GM15510 (cell line): ENCODE results near the gene INAFM2.
A peak's percentile ranks its signal among the peaks of the same experiment; 100 is the strongest.

ENCODE experiments used
- POLR2A ChIP-seq: IDR thresholded peaks from 3 replicates; pipeline ENCODE4 v1.6.1; 2011; ENCODE audit warnings: borderline replicate concordance; ENCODE audit not compliant: insufficient read length; ENCODE audit errors: extremely low read depth

The INAFM2 gene

DNA sequence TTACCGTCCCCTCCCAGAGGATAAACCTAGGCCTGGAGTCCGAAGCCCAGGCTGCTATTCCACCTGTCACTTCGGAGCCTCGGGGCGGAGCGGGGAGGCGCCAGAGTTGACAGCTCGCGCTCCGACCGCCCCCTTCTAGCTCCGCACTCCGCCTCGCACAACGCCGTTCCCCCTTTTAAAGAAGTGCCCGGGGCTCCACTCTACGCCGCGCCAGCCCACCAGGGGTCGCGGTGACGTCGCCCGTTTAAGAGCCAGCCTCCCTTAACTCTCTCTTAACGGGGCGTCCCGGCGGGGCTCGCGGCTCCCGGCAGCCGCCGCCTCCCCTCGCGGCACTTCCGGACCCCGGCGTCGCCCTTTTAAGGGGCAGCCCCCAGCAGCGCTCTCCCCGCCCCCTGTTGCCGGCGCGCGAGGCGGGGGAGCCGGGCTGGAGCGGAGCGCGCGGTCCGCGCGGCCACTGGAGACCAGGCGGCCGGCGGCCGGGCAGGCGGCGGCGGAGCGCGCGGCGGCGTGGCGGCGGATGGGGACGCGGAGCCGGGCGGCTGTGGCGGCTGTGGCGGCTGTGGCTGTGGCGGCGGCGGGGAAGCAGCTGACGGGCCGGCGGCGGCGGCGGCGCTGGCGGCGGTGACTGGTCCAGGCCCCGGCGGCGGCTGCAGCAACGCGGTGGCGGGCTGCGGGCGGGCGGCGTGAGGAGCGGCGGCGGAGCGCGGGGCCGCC is at the start of gene INAFM2:
TSS of gene INAFM2 (plus strand) at position 454 of the 714 bp plus-strand sequence. CDS start 364 bp downstream, outside the sequence.
- TF ChIP-seq POLR2A = peak; percentile 42

DNA sequence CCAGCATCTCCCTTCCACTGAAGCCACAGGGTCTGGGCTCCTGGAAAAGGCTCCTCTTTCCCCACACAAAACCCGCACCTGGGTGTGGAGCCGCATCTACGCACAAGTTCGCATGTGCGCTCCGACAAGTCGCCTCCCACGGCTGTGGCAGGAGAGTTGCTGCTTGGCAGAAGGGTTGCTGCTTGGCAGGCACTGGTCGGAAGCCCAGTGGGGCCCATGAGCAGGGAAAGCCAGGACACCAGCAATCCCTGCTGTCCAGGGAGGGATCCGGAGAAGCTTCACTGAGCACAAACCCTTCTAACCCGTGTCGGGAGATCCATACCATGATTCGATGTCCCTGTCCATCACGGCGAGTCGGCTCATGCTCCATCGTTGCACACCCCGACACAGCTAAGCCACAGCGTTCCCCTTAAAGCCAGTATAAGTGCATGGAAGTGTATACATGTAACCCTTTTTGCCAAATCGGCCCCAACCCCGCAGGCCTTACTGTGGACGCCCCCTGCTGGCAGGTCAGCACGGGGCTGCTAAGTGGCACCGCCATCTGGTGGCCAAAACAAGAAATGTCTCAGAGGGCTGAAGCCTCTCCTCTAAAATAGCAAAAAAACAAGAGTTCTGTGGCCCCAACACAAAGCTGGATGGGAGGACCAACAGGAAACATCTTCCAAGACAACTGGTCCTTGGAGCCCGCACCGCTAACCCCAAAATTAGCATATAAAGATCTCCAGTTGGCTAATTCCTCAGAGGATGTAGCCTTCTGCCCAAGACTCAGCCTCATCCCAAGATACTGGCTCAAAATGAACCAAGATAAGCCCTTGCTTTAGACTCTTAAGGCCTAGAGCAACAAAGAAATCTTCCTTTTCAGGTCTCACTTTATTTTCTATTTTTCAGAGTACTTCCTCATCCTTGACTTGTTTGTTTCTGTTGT is 48.9 kb upstream of the INAFM2 start:
- no peak for TF ChIP-seq POLR2A

DNA sequence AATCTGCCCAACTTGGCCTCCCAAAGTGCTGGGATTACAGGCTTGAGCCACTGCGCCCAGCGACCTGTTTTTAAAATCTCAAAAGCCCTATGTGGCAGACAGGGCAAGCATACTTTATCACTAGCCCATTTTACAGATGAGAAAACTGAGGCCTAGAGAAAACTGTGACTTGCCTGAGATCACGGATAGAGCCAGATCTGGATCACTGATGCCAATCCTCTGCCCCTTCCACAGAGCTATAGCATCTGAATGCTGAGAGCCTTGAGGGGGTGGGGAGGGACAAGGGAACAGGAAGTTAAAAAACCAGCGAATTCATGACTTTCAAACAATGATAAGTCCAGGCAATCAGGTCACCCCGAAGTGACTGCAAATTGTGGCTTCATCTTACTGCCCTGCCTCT is 48.0 kb upstream of the INAFM2 start:
- no peak for TF ChIP-seq POLR2A

DNA sequence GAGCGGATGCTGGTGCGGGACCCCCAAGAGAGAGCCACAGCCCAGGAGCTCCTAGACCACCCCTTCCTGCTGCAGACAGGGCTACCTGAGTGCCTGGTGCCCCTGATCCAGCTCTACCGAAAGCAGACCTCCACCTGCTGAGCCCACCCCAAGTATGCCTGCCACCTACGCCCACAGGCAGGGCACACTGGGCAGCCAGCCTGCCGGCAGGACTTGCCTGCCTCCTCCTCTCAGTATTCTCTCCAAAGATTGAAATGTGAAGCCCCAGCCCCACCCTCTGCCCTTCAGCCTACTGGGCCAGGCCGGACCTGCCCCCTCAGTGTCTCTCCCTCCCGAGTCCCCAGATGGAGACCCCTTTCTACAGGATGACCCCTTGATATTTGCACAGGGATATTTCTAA is 47.5 kb upstream of the INAFM2 start:
- no peak for TF ChIP-seq POLR2A

DNA sequence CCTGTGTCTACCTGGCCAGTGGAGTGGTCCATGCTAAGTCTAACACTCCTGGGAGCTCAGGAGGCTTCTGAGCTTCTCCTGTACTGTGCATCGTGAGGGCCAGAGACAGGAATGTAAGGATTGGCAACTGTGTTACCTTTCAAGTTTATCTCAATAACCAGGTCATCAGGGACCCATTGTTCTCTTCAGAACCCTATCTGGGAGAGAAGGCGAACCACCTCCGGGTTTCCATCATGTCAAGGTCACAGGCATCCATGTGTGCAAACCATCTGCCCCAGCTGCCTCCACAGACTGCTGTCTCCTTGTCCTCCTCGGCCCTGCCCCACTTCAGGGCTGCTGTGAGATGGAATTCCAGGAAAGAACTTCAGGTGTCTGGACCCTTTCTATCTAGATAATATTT is 46.6 kb upstream of the INAFM2 start:
- TF ChIP-seq POLR2A = no peak

DNA sequence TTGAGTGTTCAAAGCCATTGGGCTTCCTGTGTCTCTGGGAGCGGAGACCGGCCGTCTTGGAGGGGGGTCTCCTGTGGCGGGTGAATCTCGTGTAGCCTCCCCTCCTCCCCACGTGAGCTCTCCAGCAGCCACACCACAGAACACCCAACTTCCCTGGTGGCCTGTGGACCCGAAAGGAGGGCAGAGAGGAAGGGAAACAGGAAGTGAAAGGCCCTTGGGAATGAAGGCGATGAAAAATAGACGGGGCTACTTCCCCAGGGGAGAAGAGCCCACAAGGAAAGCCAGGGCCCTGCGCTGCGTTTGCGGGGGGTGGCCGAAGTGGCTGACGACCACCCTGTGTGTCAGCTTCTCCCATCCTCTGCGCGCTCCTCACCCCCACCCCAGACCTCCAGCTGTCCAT is 46.0 kb upstream of the INAFM2 start:
- no peak for TF ChIP-seq POLR2A

DNA sequence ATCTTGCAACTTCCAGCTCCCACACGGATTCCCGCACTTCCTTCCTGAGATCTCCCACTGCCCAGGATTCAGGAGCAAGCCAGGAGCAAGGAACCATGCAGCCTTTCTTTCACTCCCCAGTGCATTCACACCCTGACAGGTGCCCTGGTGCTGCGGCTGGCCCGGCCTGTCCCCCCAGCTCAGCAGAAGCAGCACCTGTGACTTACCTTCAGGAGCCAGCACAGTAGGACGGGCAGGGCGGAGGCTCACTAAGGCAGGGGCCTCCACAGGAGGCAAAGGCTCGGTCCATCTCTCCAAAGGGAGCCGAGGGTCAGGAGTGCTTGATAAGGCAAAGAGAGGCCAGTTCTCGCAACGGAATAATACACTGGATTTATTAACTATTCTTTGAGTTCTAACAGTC is 45.5 kb upstream of the INAFM2 start:
- TF ChIP-seq POLR2A = no peak

DNA sequence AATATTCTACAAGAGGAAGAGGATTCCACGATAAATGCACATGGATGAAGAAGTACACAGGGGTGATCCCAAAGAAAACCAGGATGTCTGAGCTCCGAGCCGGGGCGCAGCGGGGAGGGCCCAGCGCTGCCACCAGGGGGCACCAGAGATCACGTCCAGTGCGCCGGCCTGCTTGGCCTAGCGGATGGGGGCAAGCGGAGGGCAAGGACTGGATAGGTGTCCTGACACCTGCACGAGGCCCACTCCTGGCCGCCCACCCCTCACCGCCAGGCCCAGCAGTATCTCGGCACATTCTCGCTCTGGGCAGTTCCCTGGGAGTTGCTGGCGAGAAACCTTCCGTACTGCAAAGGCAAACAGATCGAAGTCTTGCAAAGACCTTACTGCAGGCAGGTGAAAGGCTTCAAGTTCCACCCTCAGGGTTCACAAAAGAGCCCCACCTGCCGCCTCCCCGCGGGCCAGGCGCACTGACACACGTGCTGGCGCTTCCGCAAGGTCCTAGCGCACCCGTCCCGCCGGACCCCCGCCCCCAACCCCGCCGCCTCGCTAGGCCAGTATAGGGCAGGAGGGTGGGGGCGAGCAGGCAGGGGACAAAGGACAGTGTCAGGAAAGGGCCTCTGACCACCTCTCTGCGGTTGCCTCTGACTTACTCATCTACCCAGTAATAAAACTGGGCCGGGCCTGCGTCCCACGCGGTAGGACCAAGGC is 43.9 kb upstream of the INAFM2 start:
- TF ChIP-seq POLR2A = no peak

DNA sequence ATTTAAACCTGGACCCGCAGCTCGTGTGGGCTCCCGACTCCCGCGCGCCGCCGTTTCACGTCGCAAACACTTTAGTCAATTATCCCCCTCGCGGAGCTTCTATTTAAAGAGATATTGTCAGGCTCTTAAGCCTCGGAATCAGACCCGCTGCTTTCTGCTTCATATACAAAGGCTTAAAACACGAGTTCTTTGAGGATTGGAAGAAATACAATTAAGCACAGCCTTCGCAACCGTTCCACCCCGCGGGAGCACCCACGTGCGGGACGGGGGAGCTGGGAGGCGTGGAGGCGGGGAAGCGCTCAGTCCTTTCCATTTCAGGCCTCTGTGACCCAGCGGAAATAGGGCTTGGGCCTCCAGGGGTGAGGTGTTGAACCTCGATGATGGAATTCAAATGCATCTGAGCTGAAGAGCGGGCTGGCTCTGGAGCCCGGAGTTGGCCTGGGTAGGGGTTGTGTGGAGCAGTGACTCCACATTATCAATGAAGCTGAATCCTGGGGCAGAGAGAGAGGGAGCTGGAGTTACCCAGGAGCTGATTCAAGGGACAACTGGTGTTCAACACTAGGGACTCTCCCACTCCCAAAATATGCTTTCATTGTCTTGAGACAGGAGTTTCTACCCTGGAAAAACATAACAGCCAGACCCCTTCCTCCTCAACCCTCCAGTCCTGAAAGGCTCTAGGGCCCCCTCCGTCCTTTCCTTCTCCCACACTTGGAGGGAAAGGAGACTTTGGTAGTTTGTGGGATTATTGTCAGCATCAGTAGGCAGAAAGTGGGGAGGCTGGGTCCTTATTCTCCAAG is 43.0 kb upstream of the INAFM2 start:
- no peak for TF ChIP-seq POLR2A

DNA sequence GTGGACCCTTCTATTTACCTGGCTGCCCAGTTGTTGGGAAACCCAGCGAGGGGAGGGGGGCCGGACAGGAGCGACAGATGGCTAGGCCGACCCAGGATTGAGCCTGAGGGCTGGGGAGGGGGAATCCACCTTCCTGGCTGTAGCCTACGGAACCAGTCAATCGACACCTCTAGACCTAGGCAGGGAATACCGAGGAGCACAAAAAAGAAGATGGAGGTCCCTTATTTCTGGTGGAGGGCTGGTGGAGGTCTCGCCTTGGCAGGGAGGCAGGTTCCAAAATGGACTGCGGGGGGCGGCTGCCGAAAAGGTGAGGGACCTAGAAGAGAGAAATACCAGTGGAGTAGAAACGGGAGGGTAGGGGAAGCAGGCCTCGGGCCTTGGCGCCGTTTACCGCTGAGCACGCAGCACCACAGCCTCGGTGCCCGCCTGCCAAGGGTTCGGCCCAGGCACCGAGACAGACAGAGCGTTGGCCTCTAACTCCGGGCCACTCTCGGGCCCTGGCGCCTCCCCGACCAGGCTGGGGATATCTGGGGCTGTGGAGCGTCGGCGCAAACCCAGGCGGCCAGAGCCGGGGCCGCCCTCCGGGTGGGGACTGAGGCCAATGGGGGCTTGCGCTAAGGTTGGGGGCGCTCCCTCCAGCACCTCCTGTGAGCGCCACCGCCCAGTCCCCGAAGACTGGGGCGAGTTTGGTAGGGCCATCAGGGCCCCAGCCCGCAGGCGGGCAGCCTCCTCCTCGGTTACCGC is 42.3 kb upstream of the INAFM2 start:
- TF ChIP-seq POLR2A = no peak

DNA sequence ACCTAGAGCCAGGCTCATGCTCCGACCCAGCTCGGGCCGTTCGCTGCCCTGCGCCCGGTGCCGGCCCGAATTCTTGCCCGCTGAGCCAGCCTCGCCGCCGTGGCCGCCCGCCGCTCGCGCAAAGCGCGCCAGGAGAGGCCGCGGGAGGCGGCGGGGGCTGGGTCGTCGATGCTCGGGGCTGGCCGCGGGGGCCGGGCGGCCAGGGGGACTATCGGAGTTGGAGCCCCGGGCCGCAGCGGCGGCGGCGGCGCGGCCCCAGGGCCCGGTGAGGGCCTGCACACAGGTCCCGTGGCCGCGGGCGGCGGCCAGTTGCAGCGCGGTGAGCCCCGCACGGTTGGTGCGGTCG is 41.7 kb upstream of the INAFM2 start:
- no peak for TF ChIP-seq POLR2A

DNA sequence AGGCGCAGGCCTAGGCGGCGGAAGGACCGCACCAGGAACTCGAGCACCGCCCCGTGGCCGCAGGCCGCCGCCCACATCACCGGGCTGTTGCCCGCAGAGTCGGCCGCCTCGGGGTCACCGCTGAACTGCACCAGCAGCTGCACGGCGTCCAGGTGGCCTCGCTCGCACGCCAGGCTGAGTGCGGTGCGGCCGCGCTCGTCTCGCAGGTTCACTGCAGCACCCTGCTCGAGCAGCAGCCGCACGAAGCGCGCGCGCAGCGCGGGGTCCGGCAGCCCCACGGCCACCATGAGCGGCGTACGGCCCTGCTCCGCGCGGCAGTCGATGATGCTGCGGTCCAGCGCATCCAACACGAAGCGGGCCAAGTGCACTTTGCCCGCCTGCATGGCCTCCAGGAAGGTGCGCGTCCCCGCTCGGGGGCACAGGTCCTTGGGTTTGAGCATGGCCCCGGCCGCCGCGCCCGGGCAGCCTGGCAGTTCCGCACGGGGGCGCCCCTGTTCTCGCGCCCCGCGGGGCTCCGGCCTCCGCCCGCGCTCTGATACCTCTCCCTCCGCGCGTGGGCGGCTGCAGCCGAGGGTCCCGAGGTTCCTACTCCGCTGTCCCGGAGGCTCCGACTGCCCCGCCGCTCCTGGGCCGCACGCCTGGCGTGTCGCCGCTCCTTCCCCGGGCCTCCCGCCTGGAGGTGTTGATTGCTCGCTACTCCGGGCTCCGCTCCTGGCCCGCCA is 41.2 kb upstream of the INAFM2 start:
- no peak for TF ChIP-seq POLR2A

DNA sequence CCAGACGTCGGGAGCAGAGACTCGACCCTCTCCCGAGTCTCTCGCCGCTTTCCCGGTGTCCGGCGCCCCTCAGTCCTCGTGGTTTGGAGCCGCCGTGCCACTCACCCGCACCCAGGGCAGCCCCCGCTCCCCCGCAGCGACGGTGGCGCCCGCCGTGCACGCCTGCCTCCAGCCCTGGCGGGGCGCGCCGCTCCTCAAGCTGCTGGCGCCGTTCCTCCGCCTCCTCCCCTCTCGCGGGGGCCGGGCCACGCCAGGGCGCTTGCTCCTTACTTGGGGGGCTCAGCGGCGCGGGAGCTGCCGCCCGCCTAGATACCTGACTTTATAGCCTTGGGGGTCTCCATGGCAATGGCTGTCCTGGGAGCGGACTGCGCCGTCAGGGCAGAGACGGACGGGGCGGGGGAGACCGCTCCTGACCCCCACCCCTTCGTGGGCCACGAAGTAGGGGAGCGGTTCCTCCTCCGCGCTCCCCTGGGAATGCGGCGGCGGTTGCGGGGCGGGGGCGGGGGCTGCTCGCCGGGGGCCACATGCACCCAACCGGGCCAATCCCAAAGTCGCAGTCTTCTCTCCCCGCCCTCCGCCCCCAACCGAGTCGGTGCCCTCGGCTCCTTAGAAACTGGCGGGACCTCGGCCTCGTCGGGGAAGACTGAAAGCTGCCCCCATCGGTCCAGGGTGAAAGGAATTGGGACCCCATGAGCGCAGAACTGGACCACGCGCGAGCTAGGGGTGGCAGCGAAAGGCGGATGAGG is 40.5 kb upstream of the INAFM2 start, which contains the start of gene ANKRD63:
TSS of gene ANKRD63 (minus strand) at position 196 of the 746 bp plus-strand sequence. CDS start 478 bp downstream, outside the sequence.
- TF ChIP-seq POLR2A = no peak

DNA sequence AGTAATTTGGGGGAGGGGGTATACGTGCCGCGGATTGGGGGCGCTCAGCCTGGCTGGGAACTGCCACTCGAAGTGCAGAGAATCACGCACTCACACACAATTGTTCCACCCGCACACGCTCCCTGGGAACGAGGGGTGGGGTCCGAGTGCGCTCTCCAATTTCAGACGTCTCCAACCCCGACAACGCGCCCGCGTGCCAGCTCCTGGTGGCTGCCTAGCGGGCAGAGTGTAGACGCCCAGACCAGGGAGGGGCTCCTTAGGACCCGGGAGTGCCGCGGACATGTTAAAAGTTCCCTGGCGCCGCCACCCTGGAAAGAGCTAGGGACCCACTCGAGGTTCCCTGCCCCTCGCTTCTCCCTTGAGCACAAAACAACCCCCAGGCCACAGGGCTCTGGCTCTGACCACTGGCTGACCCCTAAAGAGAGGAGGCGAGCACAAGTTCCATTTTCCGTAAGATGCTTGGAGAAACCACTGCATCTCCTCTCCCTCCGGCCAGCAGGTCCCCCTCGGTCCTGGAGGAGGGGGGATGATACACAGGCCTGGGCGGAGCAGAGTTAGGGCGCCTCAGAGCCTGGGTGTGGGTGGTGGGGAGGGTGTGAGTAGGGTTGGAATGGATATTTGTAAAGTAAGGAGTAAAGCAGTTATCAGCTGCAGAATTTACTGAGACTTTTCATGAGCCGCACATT is 39.7 kb upstream of the INAFM2 start:
- TF ChIP-seq POLR2A = no peak
